B cell (primary cell): ENCODE measurements around the gene CRB1. TPM values are rescaled to one million over a fixed set of nuclear protein-coding genes. Genes with fewer than 3 reads are reported as not detected.

Source experiments
- ATAC-seq: fragments of 200-7000 bp; cut with Tn5 transposase; one replicate; pipeline ENCODE4 v1.10.0; 2021; ENCODE audit warnings: low read depth, mild to moderate bottlenecking, moderate number of reproducible peaks, moderate library complexity
- CTCF ChIA-PET: fragments of 350-600 bp; sonication (Branson Sonifier 250); formaldehyde crosslinking; loops from one replicate; lab custom pipeline; 2021; ENCODE audit warnings: antibody characterized with exemption, inconsistent platforms; lab: Charles Lee
- POLR2A ChIA-PET: fragments of 350-600 bp; sonication (Branson Sonifier 250); formaldehyde crosslinking; loops from one replicate; lab custom pipeline; 2021; ENCODE audit warnings: antibody characterized with exemption; lab: Charles Lee
- DNase-seq: peaks from one replicate; pipeline ENCODE4 v3.0.0; 2013
- H2AFZ ChIP-seq: 2 replicates; pipeline ENCODE4 v1.6.1; 2012; ENCODE audit warnings: mild to moderate bottlenecking, low read depth, low read length; ENCODE audit not compliant: insufficient read depth, poor library complexity, severe bottlenecking
- H3K27ac ChIP-seq, 2 donors: 1 replicate in 1 of 2; 2 replicates in 1 of 2; pipeline ENCODE4 v1.5.1; 2012 to 2013; ENCODE audit warnings: low read length in 2 of 2, mild to moderate bottlenecking in 2 of 2, moderate library complexity in 1 of 2
- H3K27me3 ChIP-seq, 4 experiments: fragments of 200-600 bp in 1 of 4; sonication (generic) in 1 of 4; replicated peaks in 1 of 4; 1 replicate in 2 of 4; 2 replicates in 2 of 4; pipeline versions ENCODE4 v1.6.1 to v1.7.0; 2013 to 2016; ENCODE audit warnings: low read length in 3 of 4, mild to moderate bottlenecking in 2 of 4, mixed read lengths in 1 of 4, moderate library complexity in 1 of 4; ENCODE audit not compliant: insufficient read depth in 4 of 4, control insufficient read depth in 3 of 4; ENCODE audit errors: control extremely low read depth in 1 of 4
- H3K36me3 ChIP-seq, 2 experiments: replicated peaks in 1 of 2; 1 replicate in 1 of 2; 2 replicates in 1 of 2; pipeline versions ENCODE4 v1.6.1 to v1.7.1; 2013; ENCODE audit warnings: low read length in 1 of 2; ENCODE audit not compliant: insufficient read depth in 2 of 2, control insufficient read depth in 1 of 2; ENCODE audit errors: control extremely low read depth in 1 of 2, extremely low read depth in 1 of 2
- H3K4me1 ChIP-seq, 2 donors: fragments of 200-600 bp in 1 of 2; sonication (generic) in 1 of 2; 1 replicate in 1 of 2; 2 replicates in 1 of 2; pipeline versions ENCODE4 v1.5.1 to v1.6.1; 2013 to 2017; ENCODE audit warnings: low read length in 2 of 2; ENCODE audit not compliant: control insufficient read depth in 2 of 2, insufficient read depth in 2 of 2
- H3K4me2 ChIP-seq: replicated peaks from 2 replicates; pipeline ENCODE3; 2012; ENCODE audit warnings: mild to moderate bottlenecking, low read depth, low read length; ENCODE audit not compliant: poor library complexity, severe bottlenecking
- H3K4me3 ChIP-seq, 5 experiments: fragments of 200-600 bp in 1 of 5; sonication (generic) in 1 of 5; 1 replicate in 3 of 5; 2 replicates in 2 of 5; pipeline versions ENCODE4 v1.5.1 to v1.7.0; 2011 to 2016; ENCODE audit warnings: low read length in 4 of 5, mild to moderate bottlenecking in 4 of 5, low read depth in 2 of 5, control low read depth in 1 of 5, moderate library complexity in 1 of 5; ENCODE audit not compliant: insufficient read depth in 1 of 5; ENCODE audit errors: control extremely low read depth in 1 of 5, extremely low read depth in 1 of 5
- H3K79me2 ChIP-seq: fragments of 200-600 bp; sonication (generic); one replicate; pipeline ENCODE4 v1.6.0; 2016; ENCODE audit warnings: low read length; ENCODE audit not compliant: control insufficient read depth, insufficient read depth
- H3K9ac ChIP-seq: fragments of 200-600 bp; sonication (generic); 2 replicates; pipeline ENCODE4 v1.6.1; 2017; ENCODE audit warnings: mild to moderate bottlenecking, low read length, moderate library complexity
- H3K9me3 ChIP-seq, 3 donors: one replicate each; pipeline versions ENCODE4 v1.6.1 to v1.7.1; 2013; ENCODE audit warnings: low read length in 2 of 3; ENCODE audit not compliant: control insufficient read depth in 2 of 3, insufficient read depth in 1 of 3; ENCODE audit errors: control extremely low read depth in 1 of 3
- H4K20me1 ChIP-seq: 2 replicates; pipeline ENCODE4 v1.6.0; 2012; ENCODE audit warnings: mild to moderate bottlenecking, low read length; ENCODE audit not compliant: insufficient read depth, control insufficient read depth, poor library complexity, severe bottlenecking
- H3K27ac Mint-ChIP-seq: one replicate; pipeline ENCODE4 v1.8.0; 2021; ENCODE audit warnings: mixed read lengths
- H3K27me3 Mint-ChIP-seq: one replicate; pipeline ENCODE4 v1.8.0; 2021; ENCODE audit warnings: mixed read lengths
- H3K4me1 Mint-ChIP-seq: one replicate; pipeline ENCODE4 v1.8.0; 2021; ENCODE audit warnings: mixed read lengths
- H3K4me3 Mint-ChIP-seq: one replicate; pipeline ENCODE4 v1.8.0; 2021; ENCODE audit warnings: mixed read lengths
- H3K9me3 Mint-ChIP-seq: one replicate; pipeline ENCODE4 v1.8.0; 2022; ENCODE audit warnings: mixed read lengths; ENCODE audit not compliant: insufficient read depth
- EZH2 ChIP-seq: IDR thresholded peaks from 2 replicates; pipeline ENCODE4 v1.6.1; 2012; ENCODE audit warnings: borderline replicate concordance, low read depth, mild to moderate bottlenecking, moderate library complexity, low read length; ENCODE audit not compliant: insufficient read depth, poor library complexity, severe bottlenecking
- WGBS: methylation state at CpG from one replicate; pipeline ENCODE4 v1.1.5; 2013; ENCODE audit warnings: missing lambda C conversion rate; ENCODE audit not compliant: insufficient coverage; 5-methylcytosine and 5-hydroxymethylcytosine counted together
- intact Hi-C: fragments of 100-400 bp; cut with micrococcal nuclease; formaldehyde crosslinking; loops from one replicate; pipeline ENCODE4 v1.10.0; 2022
- polyA plus RNA-seq: library from polyadenylated mRNA; depleted of rRNA; stranded (reverse); fragments of >200 nt; gene quantifications from 2 replicates; pipeline ENCODE4 v1.2.3, GENCODE V29; 2012
- total RNA-seq, 2 donors: library from RNA; stranded (reverse); fragments of 120-200 nt in 1 of 2; gene quantifications; 1 replicate in 1 of 2; 2 replicates in 1 of 2; pipeline versions ENCODE4 v1.2.3 to v1.2.4, GENCODE V29; 2013 to 2022
- TF ChIP-seq, protein P1 (sequence below): fragments of 200-600 bp; IDR thresholded peaks from one replicate; pipeline ENCODE4 v1.8.0; 2022; ENCODE audit warnings: antibody characterized with exemption, mild to moderate bottlenecking

Gene CRB1
- total and polyA plus RNA-seq, 2 donors (not counting 1 experiment from before 2014, with no cell fraction given): 0.15 TPM; not detected in 1

DNA sequence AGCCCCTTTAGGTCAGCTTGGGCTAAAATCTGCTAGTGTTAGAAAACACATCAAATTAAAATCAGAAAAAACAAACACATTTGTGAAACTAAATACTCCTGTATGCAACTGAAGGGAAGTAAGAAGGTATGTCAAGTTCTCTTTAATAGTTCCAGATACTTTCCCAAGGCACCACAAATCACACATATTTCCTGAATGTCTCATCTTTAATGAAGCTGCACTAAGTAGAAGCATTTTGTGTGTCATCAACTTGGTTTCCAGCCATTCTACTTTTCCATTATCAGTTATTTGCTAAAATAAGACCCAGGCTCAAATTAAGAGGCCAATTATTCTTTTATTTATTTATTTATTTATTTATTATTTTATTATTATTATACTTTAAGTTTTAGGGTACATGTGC lies 34.7 kb downstream of the CRB1 start:
- intact Hi-C loops: no loop called here
- no peaks in the 10 kb centered on the region for H3K36me3 ChIP-seq
- Mint-ChIP-seq H3K27me3 (peaks cover 12% of the 10 kb centered on the region), H3K9me3 (no peaks in the 10 kb centered on the region), H3K4me3 (no peak overlapping the region), H3K4me1 (no peaks in the 10 kb centered on the region), H3K27ac (no peak overlapping the region)
- peaks cover 0 to 2% (median 0%) of the 10 kb centered on the region in 4 experiments for H3K27me3 ChIP-seq
- H3K4me1 ChIP-seq: no peaks in the 10 kb centered on the region
- H3K79me2 ChIP-seq: no peaks in the 10 kb centered on the region
- no peak overlapping the region for H3K4me3 ChIP-seq
- no peaks in the 10 kb centered on the region for H4K20me1 ChIP-seq
- ChIA-PET CTCF (no interaction called here), POLR2A (no interaction called here)
- H3K27ac ChIP-seq: no peak overlapping the region
- no peak overlapping the region for H3K9ac ChIP-seq
- no peak overlapping the region for H3K4me2 ChIP-seq
- H3K9me3 ChIP-seq: no peaks in the 10 kb centered on the region
- ATAC-seq: no peak
- no peak for DNase-seq
- TF ChIP-seq EZH2: no peak
- TF ChIP-seq, protein P1, sequence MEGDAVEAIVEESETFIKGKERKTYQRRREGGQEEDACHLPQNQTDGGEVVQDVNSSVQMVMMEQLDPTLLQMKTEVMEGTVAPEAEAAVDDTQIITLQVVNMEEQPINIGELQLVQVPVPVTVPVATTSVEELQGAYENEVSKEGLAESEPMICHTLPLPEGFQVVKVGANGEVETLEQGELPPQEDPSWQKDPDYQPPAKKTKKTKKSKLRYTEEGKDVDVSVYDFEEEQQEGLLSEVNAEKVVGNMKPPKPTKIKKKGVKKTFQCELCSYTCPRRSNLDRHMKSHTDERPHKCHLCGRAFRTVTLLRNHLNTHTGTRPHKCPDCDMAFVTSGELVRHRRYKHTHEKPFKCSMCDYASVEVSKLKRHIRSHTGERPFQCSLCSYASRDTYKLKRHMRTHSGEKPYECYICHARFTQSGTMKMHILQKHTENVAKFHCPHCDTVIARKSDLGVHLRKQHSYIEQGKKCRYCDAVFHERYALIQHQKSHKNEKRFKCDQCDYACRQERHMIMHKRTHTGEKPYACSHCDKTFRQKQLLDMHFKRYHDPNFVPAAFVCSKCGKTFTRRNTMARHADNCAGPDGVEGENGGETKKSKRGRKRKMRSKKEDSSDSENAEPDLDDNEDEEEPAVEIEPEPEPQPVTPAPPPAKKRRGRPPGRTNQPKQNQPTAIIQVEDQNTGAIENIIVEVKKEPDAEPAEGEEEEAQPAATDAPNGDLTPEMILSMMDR: no peak
- no peak overlapping the region for H2AFZ ChIP-seq

DNA sequence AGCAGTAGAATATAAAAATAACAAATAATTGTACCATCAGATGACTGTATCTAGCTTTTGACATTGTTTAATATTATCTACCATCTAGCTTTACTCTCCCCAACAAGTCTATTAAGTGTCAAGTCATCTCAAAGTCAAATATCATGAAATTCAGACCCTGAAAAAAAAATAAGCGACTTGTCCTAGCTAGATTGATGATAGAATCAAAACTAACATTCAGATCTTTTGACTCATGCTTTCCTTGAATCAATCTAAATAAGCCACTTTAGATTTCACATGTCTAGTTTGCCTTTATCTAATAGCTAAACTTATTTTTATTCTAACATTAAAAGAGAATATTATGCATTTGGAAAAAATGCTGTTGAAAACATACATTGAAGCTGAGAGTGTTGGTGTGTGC lies 35.4 kb downstream of the CRB1 start:
- Histone ChIP-seq H3K27me3 (peaks cover 0 to 2% (median 0%) of the 10 kb centered on the region in 4 experiments), H4K20me1 (no peaks in the 10 kb centered on the region), H3K4me2 (no peak overlapping the region), H3K4me3 (no peak overlapping the region), H3K4me1 (no peaks in the 10 kb centered on the region), H3K27ac (no peak overlapping the region), H3K9me3 (peaks cover 0 to 3% (median 0%) of the 10 kb centered on the region in 3 donors), H3K36me3 (no peaks in the 10 kb centered on the region), H3K79me2 (no peaks in the 10 kb centered on the region), H3K9ac (no peak overlapping the region), H2AFZ (no peak overlapping the region)
- Mint-ChIP-seq H3K27ac (no peak overlapping the region), H3K4me1 (no peaks in the 10 kb centered on the region), H3K4me3 (no peak overlapping the region), H3K9me3 (no peaks in the 10 kb centered on the region), H3K27me3 (peaks cover 12% of the 10 kb centered on the region)
- DNase-seq (no peak), ATAC-seq (no peak)
- CTCF ChIA-PET: no interaction called here
- WGBS: no CpG with 5 or more reads among the region's 1 CpG
- no peak for TF ChIP-seq EZH2
- TF ChIP-seq, protein P1: no peak
- intact Hi-C loops: no loop called here
- POLR2A ChIA-PET: no interaction called here
